Immature natural killer cell (primary cell): Measurements from ENCODE around the gene ATXN7L3. TPM values are rescaled to one million over a fixed set of nuclear protein-coding genes. Genes with fewer than 3 reads are reported as not detected.

Experiments
- DNase-seq, 3 donors: peaks; one replicate each; pipeline ENCODE4 v3.0.0; 2022; ENCODE audit warnings: mixed read lengths in 1 of 3
- H3K27ac Mint-ChIP-seq, 6 donors: one replicate each; pipeline ENCODE4 v1.8.0; 2020; ENCODE audit warnings: mixed read lengths in 6 of 6, mild to moderate bottlenecking in 5 of 6, inconsistent platforms in 4 of 6, moderate library complexity in 3 of 6
- H3K27me3 Mint-ChIP-seq, 3 donors: one replicate each; pipeline ENCODE4 v1.8.0; 2020 to 2021; ENCODE audit warnings: low read depth in 3 of 3, mild to moderate bottlenecking in 3 of 3, mixed read lengths in 3 of 3, moderate library complexity in 3 of 3, inconsistent platforms in 1 of 3
- H3K36me3 Mint-ChIP-seq, 3 donors: one replicate each; pipeline ENCODE4 v1.8.0; 2020; ENCODE audit warnings: mixed read lengths in 3 of 3, inconsistent platforms in 2 of 3, mild to moderate bottlenecking in 2 of 3
- H3K4me1 Mint-ChIP-seq, 2 donors: one replicate each; pipeline ENCODE4 v1.8.0; 2020; ENCODE audit warnings: inconsistent platforms in 2 of 2, mild to moderate bottlenecking in 2 of 2, mixed read lengths in 2 of 2, moderate library complexity in 1 of 2
- H3K4me3 Mint-ChIP-seq, 5 donors: one replicate each; pipeline ENCODE4 v1.8.0; 2020; ENCODE audit warnings: mild to moderate bottlenecking in 5 of 5, mixed read lengths in 5 of 5, inconsistent platforms in 3 of 5, moderate library complexity in 3 of 5
- H3K9me3 Mint-ChIP-seq, 6 donors: one replicate each; pipeline ENCODE4 v1.8.0; 2020; ENCODE audit warnings: mild to moderate bottlenecking in 6 of 6, mixed read lengths in 6 of 6, inconsistent platforms in 4 of 6, moderate library complexity in 3 of 6
- polyA plus RNA-seq, 3 donors: library from polyadenylated mRNA; unstranded; fragments of 300-500 nt; fragmentation: Illumina TruSeq; gene quantifications; one replicate each; pipeline ENCODE4 v1.2.3, GENCODE V29; 2021

Gene ATXN7L3
- polyA plus RNA-seq, 3 donors from 2014 or later, result 5.1 to 11.9 (median 6.8) TPM

DNA sequence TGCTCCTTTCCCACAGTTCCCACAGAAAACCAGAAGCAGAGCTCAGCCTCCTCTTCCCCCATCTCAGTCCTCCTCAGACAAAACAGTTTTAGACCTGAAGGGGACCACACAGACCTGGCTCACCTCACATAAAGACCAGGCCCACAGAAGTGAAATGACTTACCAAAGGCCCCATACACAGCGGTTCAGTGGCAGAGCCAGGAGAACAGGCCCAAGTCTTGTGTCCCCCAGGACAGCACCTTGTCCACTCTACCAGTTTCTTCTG is 14.5 kb upstream of the ATXN7L3 start:
- H3K27me3 Mint-ChIP-seq, result peaks cover 3 to 23% (median 15%) of the 10 kb centered on the region in 3 donors
- peaks cover 39% of the 10 kb centered on the region in 2 donors for H3K4me1 Mint-ChIP-seq
- H3K36me3 Mint-ChIP-seq, result peaks cover 4 to 24% (median 11%) of the 10 kb centered on the region in 3 donors
- DNase-seq, result no peak
- peak overlapping the region in 1 of 6 donors; percentile 14 for H3K27ac Mint-ChIP-seq
- H3K9me3 Mint-ChIP-seq, result no peaks in the 10 kb centered on the region
- no peak overlapping the region for H3K4me3 Mint-ChIP-seq

GRCh38 chr17:44213403-44214229 is 13.9 kb upstream of the ATXN7L3 start:
- H3K4me1 Mint-ChIP-seq, result peaks cover 39 to 40% of the 10 kb centered on the region in 2 donors
- H3K27me3 Mint-ChIP-seq, result peaks cover 3 to 23% (median 15%) of the 10 kb centered on the region in 3 donors
- H3K4me3 Mint-ChIP-seq, result no peak overlapping the region
- peak overlapping the region in 3 of 6 donors; percentile 23 to 76 (median 24) for H3K27ac Mint-ChIP-seq
- no peak for DNase-seq
- H3K36me3 Mint-ChIP-seq, result peaks cover 4 to 26% (median 13%) of the 10 kb centered on the region in 3 donors
- no peaks in the 10 kb centered on the region for H3K9me3 Mint-ChIP-seq

DNA sequence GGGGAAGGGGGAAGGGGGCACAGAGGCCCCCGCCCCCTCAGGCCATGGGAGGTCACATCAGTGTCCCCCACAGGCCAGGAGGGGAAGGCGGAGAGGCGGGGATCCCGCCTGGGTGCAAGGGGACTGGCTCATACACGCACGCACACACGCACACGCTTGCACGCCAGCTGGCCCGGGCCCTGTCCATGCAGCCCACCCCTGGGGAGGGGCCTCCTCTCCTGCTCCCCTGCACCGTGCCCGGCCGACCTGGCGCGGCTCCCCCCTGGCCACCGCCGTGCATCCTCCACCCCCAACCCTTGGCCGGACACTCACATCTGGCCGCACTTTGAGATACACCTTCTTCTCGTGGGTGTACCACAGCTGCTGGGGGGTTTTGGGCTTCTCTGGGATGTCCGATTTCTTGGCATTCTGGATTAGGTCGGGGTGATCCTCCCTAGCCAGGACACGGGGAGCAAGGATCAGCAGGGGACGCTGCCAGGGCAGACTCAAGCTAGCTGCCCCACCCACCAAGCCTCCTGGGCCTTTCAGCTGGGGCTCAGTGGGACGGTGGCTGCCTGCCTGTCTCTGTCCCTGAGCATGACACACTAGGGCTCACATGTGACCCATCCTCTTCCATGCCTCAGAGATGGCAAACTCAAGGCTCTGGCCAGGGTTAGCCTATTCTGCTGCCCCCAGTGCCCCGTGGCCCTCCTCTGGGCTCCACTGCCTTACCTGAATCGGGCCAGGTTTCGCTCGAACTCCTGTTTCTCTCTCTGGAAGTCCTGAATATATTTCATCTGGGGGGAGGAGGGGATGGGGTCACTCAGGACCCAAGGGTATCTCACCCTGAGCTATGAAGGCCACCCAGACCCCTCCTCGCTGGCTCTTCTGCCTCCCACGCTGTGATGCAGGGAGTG is 13.1 kb upstream of the ATXN7L3 start:
- peak overlapping the region in 3 of 6 donors; percentile 23 to 40 (median 24) for H3K27ac Mint-ChIP-seq
- H3K4me3 Mint-ChIP-seq, result no peak overlapping the region
- peaks cover 4 to 20% (median 8%) of the 10 kb centered on the region in 3 donors for H3K27me3 Mint-ChIP-seq
- peaks cover 7 to 33% (median 18%) of the 10 kb centered on the region in 3 donors for H3K36me3 Mint-ChIP-seq
- DNase-seq, result no peak
- H3K4me1 Mint-ChIP-seq, result peaks cover 35 to 42% of the 10 kb centered on the region in 2 donors
- H3K9me3 Mint-ChIP-seq, result no peaks in the 10 kb centered on the region

GRCh38 chr17:44211281-44212265 is 11.9 kb upstream of the ATXN7L3 start:
- H3K27me3 Mint-ChIP-seq, result peaks cover 4 to 16% (median 4%) of the 10 kb centered on the region in 3 donors
- no peak overlapping the region for H3K4me3 Mint-ChIP-seq
- peaks cover 7 to 30% (median 18%) of the 10 kb centered on the region in 3 donors for H3K36me3 Mint-ChIP-seq
- no peaks in the 10 kb centered on the region for H3K9me3 Mint-ChIP-seq
- H3K4me1 Mint-ChIP-seq, result peaks cover 24 to 30% of the 10 kb centered on the region in 2 donors
- peak overlapping the region in 2 of 6 donors; percentile 11 to 43 for H3K27ac Mint-ChIP-seq
- no peak for DNase-seq

GRCh38 chr17:44210342-44211192 is 10.9 kb upstream of the ATXN7L3 start:
- H3K4me3 Mint-ChIP-seq, result peak overlapping the region in 2 of 5 donors; percentile 14 to 18
- H3K4me1 Mint-ChIP-seq, result peaks cover 21 to 22% of the 10 kb centered on the region in 2 donors
- peaks cover 7 to 33% (median 18%) of the 10 kb centered on the region in 3 donors for H3K36me3 Mint-ChIP-seq
- H3K9me3 Mint-ChIP-seq, result no peaks in the 10 kb centered on the region
- peaks cover 4 to 16% (median 4%) of the 10 kb centered on the region in 3 donors for H3K27me3 Mint-ChIP-seq
- peak; percentile 91 to 94 (median 92) for DNase-seq
- peak overlapping the region; percentile 49 to 68 (median 60) for H3K27ac Mint-ChIP-seq

DNA sequence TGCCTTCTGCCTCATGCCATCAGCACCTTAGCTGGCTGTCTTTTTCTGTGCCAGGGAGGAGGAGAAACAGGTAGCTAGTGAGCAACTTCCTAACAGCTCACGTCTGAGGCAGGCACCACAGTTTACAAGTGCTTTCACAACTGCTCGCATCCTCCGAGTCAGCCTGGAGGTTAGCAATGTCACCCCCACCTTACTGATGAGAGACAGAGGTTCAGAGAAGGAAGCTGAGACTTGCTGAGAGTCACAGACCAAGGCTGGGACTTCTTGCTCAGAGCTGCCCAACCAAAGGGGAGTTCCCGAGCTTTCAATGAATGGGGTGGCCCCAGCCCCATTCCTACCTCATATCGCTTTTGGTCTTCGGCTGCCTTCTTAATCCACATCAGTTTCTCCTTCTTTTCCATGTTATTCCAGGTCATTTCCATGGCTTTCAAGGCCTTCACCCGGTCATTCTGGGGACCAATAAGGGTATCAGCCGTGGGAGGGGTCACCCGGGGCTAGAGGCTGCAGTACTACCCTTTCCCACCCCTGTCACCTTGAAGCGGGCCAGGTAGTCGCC is 10.2 kb upstream of the ATXN7L3 start:
- peaks cover 4 to 15% (median 4%) of the 10 kb centered on the region in 3 donors for H3K27me3 Mint-ChIP-seq

GRCh38 chr17:44207743-44208142 is 8.1 kb upstream of the ATXN7L3 start:
- H3K36me3 Mint-ChIP-seq, result peaks cover 3 to 16% (median 7%) of the 10 kb centered on the region in 3 donors
- peaks cover 2 to 10% (median 7%) of the 10 kb centered on the region in 3 donors for H3K27me3 Mint-ChIP-seq
- peaks cover 25 to 26% of the 10 kb centered on the region in 2 donors for H3K4me1 Mint-ChIP-seq
- H3K9me3 Mint-ChIP-seq, result no peaks in the 10 kb centered on the region
- H3K27ac Mint-ChIP-seq, result no peak overlapping the region
- no peak overlapping the region for H3K4me3 Mint-ChIP-seq
- no peak for DNase-seq

More for the DNA sequence above, 10.2 kb upstream of the ATXN7L3 start:
- Mint-ChIP-seq H3K4me3 (peak overlapping the region in 1 of 5 donors; percentile 18), H3K36me3 (peaks cover 3 to 28% (median 15%) of the 10 kb centered on the region in 3 donors), H3K9me3 (no peaks in the 10 kb centered on the region), H3K4me1 (peaks cover 21 to 22% of the 10 kb centered on the region in 2 donors), H3K27ac (peak overlapping the region; percentile 49 to 68 (median 60))
- no peak for DNase-seq

GRCh38 chr17:44207319-44207718 is 7.6 kb upstream of the ATXN7L3 start:
- no peak for DNase-seq
- Mint-ChIP-seq H3K4me1 (peaks cover 24 to 28% of the 10 kb centered on the region in 2 donors), H3K27me3 (peaks cover 2 to 10% (median 8%) of the 10 kb centered on the region in 3 donors), H3K4me3 (no peak overlapping the region), H3K9me3 (no peaks in the 10 kb centered on the region), H3K27ac (peak overlapping the region in 2 of 6 donors; percentile 24 to 80), H3K36me3 (peaks cover 3 to 16% (median 7%) of the 10 kb centered on the region in 3 donors)

DNA sequence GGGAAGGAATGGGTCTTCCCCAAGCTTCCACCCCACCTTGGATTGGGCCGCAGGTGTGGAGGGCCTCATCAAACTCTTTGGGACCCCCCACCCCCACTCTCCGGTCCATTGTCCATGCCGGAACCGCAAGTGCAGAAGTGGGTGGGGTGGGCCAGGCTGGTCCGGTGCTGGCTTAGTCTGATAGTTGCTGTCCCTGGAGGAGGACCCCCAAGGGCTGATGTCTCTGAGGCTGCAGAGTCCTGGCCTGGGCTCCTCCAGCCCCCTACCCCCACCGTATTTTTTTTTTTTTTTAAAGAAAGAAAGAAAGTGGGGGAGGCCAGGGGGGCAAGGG is 7.1 kb upstream of the ATXN7L3 start:
- peaks cover 24 to 28% of the 10 kb centered on the region in 2 donors for H3K4me1 Mint-ChIP-seq
- peaks cover 3 to 16% (median 7%) of the 10 kb centered on the region in 3 donors for H3K36me3 Mint-ChIP-seq
- no peaks in the 10 kb centered on the region for H3K9me3 Mint-ChIP-seq
- peaks cover 1 to 12% (median 8%) of the 10 kb centered on the region in 3 donors for H3K27me3 Mint-ChIP-seq
- H3K4me3 Mint-ChIP-seq, result no peak overlapping the region
- no peak for DNase-seq
- no peak overlapping the region for H3K27ac Mint-ChIP-seq

DNA sequence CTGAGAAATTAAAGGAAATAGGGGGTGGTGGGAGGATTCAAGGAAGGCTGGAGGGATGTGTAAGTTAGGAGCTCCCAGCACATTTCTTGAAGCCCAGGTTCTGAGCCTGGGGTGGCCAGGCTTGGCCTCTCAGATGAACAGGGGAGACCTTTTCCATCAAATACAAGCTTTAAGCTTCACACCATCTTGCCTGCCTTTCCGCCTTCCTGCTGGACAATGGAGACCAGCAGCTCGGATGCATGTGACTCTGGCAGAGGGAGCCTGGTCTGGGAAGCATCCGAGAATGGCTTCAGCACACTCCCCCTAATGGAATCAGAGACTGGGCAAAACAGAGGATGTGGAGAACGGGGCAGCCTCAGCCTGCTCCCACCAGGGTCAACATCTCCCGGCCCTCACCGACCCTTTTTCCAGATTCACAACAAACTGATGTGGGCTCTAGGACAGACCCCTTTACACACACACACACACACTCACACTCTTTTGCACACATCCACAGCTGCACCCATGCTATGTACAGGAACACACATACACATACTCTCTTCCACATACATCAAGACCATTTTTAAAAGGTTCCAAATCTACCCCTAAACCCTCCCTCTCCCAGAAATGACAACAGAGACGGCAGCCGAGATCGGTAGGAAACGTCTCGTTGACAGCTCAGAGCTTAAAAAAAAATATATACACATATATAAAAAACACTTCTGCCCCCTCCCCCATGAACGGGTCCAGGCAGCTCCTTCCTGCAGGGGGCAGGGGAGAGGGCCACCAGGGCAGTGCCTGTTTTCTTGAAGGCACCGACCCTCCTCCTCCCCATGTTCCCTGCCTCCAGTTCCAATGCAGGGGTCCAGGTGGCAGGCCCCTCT is 6.5 kb upstream of the ATXN7L3 start:
- Mint-ChIP-seq H3K27ac (peak overlapping the region in 5 of 6 donors; percentile 43 to 80 (median 71)), H3K36me3 (peaks cover 3 to 16% (median 7%) of the 10 kb centered on the region in 3 donors), H3K27me3 (peaks cover 0 to 12% (median 8%) of the 10 kb centered on the region in 3 donors), H3K4me3 (no peak overlapping the region), H3K9me3 (no peaks in the 10 kb centered on the region), H3K4me1 (peaks cover 22 to 31% of the 10 kb centered on the region in 2 donors)
- DNase-seq, result no peak

- Mint-ChIP-seq H3K27ac (peak overlapping the region in 4 of 6 donors; percentile 9 to 63 (median 35)), H3K9me3 (no peaks in the 10 kb centered on the region)
These were observed 4.8 kb upstream of the ATXN7L3 start for GRCh38 chr17:44204441-44204882.

More at GRCh38 chr17:44204441-44204882, 4.8 kb upstream of the ATXN7L3 start:
- peaks cover 0 to 14% (median 11%) of the 10 kb centered on the region in 3 donors for H3K27me3 Mint-ChIP-seq
- H3K4me1 Mint-ChIP-seq, result peaks cover 24 to 36% of the 10 kb centered on the region in 2 donors
- DNase-seq, result no peak
- peaks cover 3 to 13% (median 7%) of the 10 kb centered on the region in 3 donors for H3K36me3 Mint-ChIP-seq
- H3K4me3 Mint-ChIP-seq, result no peak overlapping the region
